ENCODE results near the gene CCDC24. TPM values are rescaled to one million over a fixed set of nuclear protein-coding genes. Genes with fewer than 3 reads are reported as not detected.

The CCDC24 gene
- total RNA-seq, 1 donor from 2014 or later: 4.9 TPM

DNA sequence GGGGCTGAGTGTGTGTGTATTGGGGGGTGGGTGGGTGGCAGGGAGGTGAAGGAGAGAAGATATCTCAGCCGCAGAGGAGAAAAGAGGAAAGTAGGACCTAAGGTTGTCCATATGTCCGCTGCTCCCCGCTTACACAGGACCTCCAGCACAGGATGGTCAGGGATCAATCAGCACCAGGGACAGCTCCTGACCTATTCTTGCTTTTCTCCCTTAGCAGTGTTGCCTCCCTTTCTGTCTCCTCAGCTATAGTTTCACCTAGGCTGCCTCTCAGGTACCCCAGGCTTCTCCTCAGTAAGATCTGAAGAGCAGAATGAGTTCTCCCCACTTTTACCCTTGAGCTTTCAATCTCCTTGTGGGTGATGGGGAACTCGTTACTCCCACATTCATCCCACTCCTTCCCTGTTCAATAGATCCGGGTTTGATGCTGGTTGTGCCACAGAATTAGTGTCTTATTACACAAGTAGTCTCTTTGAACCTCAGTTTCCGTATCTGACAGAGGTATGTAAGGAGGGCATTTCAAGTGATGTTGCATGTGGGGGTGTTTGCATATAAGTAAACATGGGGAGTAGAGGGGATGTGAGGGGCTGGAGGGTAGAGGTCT lies 23.0 kb upstream of the CCDC24 start:
- no peak overlapping the region for H3K27ac Mint-ChIP-seq (ENCODE audit: unreplicated experiment)
- peak; percentile 57 for DNase-seq (ENCODE audit: low read depth, low spot score)
- TF ChIP-seq, protein P1, sequence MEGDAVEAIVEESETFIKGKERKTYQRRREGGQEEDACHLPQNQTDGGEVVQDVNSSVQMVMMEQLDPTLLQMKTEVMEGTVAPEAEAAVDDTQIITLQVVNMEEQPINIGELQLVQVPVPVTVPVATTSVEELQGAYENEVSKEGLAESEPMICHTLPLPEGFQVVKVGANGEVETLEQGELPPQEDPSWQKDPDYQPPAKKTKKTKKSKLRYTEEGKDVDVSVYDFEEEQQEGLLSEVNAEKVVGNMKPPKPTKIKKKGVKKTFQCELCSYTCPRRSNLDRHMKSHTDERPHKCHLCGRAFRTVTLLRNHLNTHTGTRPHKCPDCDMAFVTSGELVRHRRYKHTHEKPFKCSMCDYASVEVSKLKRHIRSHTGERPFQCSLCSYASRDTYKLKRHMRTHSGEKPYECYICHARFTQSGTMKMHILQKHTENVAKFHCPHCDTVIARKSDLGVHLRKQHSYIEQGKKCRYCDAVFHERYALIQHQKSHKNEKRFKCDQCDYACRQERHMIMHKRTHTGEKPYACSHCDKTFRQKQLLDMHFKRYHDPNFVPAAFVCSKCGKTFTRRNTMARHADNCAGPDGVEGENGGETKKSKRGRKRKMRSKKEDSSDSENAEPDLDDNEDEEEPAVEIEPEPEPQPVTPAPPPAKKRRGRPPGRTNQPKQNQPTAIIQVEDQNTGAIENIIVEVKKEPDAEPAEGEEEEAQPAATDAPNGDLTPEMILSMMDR (conservative IDR thresholded peaks at IDR 0.05): no peak
- H3K36me3 Mint-ChIP-seq (ENCODE audit: low read depth): no peaks in the 10 kb centered on the region
- H3K27me3 Mint-ChIP-seq (ENCODE audit: low read depth): no peaks in the 10 kb centered on the region
- H3K9me3 Mint-ChIP-seq: no peaks in the 10 kb centered on the region
- peaks cover 19% of the 10 kb centered on the region for H3K4me1 Mint-ChIP-seq
- H3K4me3 Mint-ChIP-seq: peak overlapping the region; percentile 58

DNA sequence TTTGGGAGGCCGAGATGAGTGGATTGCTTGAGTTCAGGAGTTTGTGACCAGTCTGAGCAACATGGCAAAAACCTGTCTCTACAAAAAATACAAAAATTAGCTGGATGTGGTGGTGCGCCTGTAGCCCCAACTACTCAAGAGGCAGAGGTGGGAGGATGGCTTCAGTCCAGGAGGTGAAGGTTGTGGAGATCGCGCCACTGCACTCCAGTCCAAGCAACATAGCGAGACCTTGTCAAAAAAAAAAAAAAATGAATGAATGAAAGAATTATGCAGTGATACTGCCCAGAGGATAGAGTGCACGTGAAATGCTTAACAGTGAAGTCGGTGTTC lies 22.0 kb upstream of the CCDC24 start:
- H3K36me3 Mint-ChIP-seq (ENCODE audit: low read depth): no peaks in the 10 kb centered on the region
- H3K9me3 Mint-ChIP-seq: no peaks in the 10 kb centered on the region
- TF ChIP-seq, protein P1 (conservative IDR thresholded peaks at IDR 0.05): no peak
- no peak overlapping the region for H3K27ac Mint-ChIP-seq (ENCODE audit: unreplicated experiment)
- DNase-seq (ENCODE audit: low read depth, low spot score): no peak
- H3K4me3 Mint-ChIP-seq: peak overlapping the region; percentile 98
- no peaks in the 10 kb centered on the region for H3K27me3 Mint-ChIP-seq (ENCODE audit: low read depth)
- peaks cover 27% of the 10 kb centered on the region for H3K4me1 Mint-ChIP-seq

DNA sequence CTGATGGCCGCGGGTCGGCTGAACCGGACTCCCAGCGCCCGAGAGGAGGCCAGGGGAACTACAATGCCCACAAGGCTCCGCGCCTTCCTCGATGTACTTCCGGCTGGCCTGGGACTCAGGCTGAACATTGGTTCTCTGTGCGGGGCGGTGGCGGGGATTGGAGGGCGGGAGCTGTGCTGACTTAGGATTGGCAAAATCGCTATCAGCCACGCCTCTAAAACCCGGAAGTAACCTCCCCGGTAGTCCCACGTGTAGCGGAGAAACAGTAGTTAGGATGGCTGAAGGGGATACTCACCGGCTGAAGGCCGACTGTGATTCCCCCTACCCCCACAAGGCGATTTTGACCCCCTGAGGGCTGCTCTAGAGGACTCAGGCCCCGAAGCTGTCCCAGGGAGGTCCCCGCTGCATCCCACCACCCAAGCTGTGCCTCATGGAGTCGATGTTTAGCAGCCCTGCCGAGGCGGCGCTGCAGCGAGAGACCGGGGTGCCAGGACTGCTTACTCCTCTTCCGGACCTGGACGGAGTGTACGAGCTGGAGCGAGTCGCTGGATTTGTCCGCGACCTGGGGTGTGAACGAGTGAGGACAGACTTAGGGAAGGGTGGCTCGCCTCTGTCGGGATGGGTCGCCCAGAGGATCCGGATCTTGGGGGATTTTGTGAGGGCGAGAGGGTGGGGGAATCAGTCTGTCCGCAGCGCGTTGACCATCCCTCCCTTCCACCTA lies 21.5 kb upstream of the CCDC24 start, which contains the start of gene DPH2:
Gene DPH2, plus strand, starts transcription at position 265 of the 721 bp plus-strand sequence. Its CDS starts 166 bp downstream, at position 431.
- peak; percentile 88 for DNase-seq (ENCODE audit: low read depth, low spot score)
- Mint-ChIP-seq H3K9me3 (no peaks in the 10 kb centered on the region), H3K27ac (ENCODE audit: unreplicated experiment) (peak within 1 kb of the TSS; percentile 94), H3K36me3 (ENCODE audit: low read depth) (no peaks in the 10 kb centered on the region), H3K4me3 (peak within 1 kb of the TSS; percentile 98), H3K4me1 (peaks cover 30% of the 10 kb centered on the region), H3K27me3 (ENCODE audit: low read depth) (no peaks in the 10 kb centered on the region)
- TF ChIP-seq, protein P1 (conservative IDR thresholded peaks at IDR 0.05): no peak

DNA sequence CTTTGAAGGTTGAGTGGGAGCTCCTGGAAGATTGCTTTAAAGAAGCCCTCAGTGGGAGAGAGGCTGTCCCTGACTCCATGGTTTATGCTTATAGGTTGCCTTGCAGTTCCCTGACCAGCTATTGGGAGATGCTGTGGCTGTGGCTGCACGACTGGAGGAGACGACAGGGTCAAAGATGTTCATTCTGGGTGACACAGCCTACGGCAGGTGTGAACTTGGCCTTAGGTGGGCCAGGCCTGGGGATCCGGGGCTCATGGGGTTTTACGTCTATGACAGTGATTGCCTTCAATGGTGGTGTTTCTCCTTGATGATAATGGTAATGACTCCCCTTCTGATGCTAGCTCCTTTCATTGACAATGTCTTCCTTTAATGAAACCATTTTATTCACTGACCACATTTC lies 20.9 kb upstream of the CCDC24 start:
- Mint-ChIP-seq H3K27ac (ENCODE audit: unreplicated experiment) (peak overlapping the region; percentile 94), H3K27me3 (ENCODE audit: low read depth) (no peaks in the 10 kb centered on the region), H3K36me3 (ENCODE audit: low read depth) (no peaks in the 10 kb centered on the region), H3K9me3 (no peaks in the 10 kb centered on the region), H3K4me1 (peaks cover 30% of the 10 kb centered on the region), H3K4me3 (peak overlapping the region; percentile 98)
- TF ChIP-seq, protein P1 (conservative IDR thresholded peaks at IDR 0.05): no peak
- no peak for DNase-seq (ENCODE audit: low read depth, low spot score)

DNA sequence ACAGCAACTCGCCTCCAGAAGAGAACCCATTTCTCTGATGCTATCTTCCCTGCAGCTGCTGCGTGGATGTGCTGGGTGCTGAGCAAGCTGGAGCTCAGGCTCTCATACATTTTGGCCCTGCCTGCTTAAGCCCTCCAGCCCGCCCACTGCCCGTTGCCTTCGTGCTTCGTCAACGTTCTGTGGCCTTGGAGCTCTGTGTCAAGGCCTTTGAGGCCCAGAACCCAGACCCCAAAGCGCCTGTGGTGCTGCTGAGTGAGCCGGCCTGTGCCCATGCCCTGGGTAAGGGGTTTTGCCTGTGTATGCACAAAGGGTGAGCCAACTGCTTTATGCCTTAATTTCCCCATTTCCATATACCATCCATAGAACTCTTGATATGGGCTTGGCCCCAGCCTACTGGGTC lies 20.5 kb upstream of the CCDC24 start:
- no peak overlapping the region for H3K27ac Mint-ChIP-seq (ENCODE audit: unreplicated experiment)
- no peaks in the 10 kb centered on the region for H3K27me3 Mint-ChIP-seq (ENCODE audit: low read depth)
- peak overlapping the region; percentile 98 for H3K4me3 Mint-ChIP-seq

More for the DNA sequence above, 20.5 kb upstream of the CCDC24 start:
- DNase-seq (ENCODE audit: low read depth, low spot score): no peak
- Mint-ChIP-seq H3K36me3 (ENCODE audit: low read depth) (no peaks in the 10 kb centered on the region), H3K9me3 (no peaks in the 10 kb centered on the region), H3K4me1 (peaks cover 33% of the 10 kb centered on the region)
- TF ChIP-seq, protein P1 (conservative IDR thresholded peaks at IDR 0.05): no peak
